ENCODE data around the gene EID2B.

DNA sequence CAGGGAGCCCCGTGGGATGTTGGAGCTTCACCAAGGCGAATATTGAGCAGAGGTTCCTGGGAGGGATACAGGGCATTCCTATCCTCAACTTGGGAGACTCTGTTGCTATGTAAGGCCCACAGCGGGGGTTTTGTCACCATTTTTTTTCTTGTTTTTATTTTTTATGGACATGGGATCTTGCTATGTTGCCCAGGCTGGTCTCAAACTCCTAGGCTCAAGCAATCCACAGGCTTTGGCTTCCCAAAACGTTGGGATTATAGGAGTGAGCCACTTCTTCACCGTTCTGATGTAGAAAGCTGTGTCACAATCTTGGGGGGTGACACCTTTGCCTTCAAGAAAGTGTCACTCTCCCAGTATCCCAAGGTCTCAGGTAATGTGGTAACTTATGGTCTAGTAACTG is 31.3 kb downstream of the EID2B start:
- TF ChIP-seq, protein P1, sequence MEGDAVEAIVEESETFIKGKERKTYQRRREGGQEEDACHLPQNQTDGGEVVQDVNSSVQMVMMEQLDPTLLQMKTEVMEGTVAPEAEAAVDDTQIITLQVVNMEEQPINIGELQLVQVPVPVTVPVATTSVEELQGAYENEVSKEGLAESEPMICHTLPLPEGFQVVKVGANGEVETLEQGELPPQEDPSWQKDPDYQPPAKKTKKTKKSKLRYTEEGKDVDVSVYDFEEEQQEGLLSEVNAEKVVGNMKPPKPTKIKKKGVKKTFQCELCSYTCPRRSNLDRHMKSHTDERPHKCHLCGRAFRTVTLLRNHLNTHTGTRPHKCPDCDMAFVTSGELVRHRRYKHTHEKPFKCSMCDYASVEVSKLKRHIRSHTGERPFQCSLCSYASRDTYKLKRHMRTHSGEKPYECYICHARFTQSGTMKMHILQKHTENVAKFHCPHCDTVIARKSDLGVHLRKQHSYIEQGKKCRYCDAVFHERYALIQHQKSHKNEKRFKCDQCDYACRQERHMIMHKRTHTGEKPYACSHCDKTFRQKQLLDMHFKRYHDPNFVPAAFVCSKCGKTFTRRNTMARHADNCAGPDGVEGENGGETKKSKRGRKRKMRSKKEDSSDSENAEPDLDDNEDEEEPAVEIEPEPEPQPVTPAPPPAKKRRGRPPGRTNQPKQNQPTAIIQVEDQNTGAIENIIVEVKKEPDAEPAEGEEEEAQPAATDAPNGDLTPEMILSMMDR (IDR thresholded peaks at IDR 0.05; ENCODE audit: low read length) = no peak
- no peak for TF ChIP-seq EZH2 (IDR thresholded peaks at IDR 0.05; ENCODE audit: borderline replicate concordance, low read length)
